ENCODE data around the gene CDIPT.

Gene CDIPT

GRCh38 chr16:29815032-29815721 is 47.8 kb downstream of the CDIPT start:
- Histone ChIP-seq H3K4me3 (ENCODE audit: low read length) (peak overlapping the region; percentile 82), H3K27ac (ENCODE audit: low read depth, low read length) (peak overlapping the region; percentile 29; the same call in 1 of the 2 replicates), H3K9ac (ENCODE audit: low read depth, low read length) (peak overlapping the region; percentile 34; the same call in 1 of the 2 replicates), H3K36me3 (ENCODE audit: insufficient read depth, low read length) (peaks cover 26% of the 10 kb centered on the region), H3K4me1 (ENCODE audit: insufficient read depth, low read length) (peaks cover 27% of the 10 kb centered on the region), H3K27me3 (ENCODE audit: insufficient read depth, low read length) (no peaks in the 10 kb centered on the region), H3K9me3 (ENCODE audit: insufficient read depth, low read depth, low read length) (no peaks in the 10 kb centered on the region)
- 5% methylated on average over 33 of the region's 39 CpGs for WGBS

- Histone ChIP-seq H3K36me3 (ENCODE audit: insufficient read depth, low read length) (peaks cover 25% of the 10 kb centered on the region), H3K9ac (ENCODE audit: low read depth, low read length) (peak overlapping the region; percentile 33; the same call in 1 of the 2 replicates), H3K27me3 (ENCODE audit: insufficient read depth, low read length) (no peaks in the 10 kb centered on the region), H3K27ac (ENCODE audit: low read depth, low read length) (0 out of 2 replicates have a peak overlapping the region, but pooled peaks have one; percentile 22), H3K4me1 (ENCODE audit: insufficient read depth, low read length) (peaks cover 32% of the 10 kb centered on the region), H3K4me3 (ENCODE audit: low read length) (peak overlapping the region; percentile 82), H3K9me3 (ENCODE audit: insufficient read depth, low read depth, low read length) (no peaks in the 10 kb centered on the region)
- WGBS, result 51% methylated on average over 5 of the region's 5 CpGs
Observed at GRCh38 chr16:29814592-29814991, 48.4 kb downstream of the CDIPT start.

DNA sequence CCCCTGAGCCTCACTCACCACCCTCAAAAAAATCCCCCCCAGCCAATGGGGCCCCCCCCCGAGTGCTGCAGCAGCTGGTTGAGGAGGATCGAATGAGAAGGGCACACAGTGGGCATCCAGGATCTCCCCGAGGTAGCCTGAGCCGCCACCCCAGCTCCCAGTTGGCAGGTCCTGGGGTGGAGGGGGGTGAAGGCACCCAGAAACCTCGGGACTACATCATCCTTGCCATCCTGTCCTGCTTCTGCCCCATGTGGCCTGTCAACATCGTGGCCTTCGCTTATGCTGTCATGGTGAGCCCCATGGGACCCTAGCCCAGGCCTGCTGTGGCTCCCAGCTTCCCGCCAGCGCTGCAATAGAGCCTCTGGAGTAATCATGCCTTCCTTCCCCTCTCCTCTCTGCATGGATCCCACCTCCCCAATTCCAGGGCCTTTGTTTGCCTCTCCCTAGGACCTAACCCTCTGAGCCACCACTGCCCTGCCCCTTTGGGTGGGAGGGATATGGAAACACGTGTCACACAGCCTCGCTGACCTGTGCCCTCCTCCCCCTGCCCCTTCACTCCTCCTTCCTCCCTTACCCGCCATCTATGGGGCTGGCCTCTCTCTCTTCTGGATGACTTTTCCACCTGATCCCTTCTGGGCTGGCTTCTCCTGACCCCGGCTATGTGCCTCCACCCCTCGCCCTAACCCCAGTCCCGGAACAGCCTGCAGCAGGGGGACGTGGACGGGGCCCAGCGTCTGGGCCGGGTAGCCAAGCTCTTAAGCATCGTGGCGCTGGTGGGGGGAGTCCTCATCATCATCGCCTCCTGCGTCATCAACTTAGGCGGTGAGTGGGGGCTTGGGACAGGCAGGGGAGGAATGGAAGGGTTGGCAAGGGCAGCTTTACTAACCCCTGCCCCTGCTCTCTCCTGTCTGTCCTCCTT is 49.1 kb downstream of the CDIPT start:
- Histone ChIP-seq H3K4me3 (ENCODE audit: low read length) (peak overlapping the region; percentile 82), H3K27me3 (ENCODE audit: insufficient read depth, low read length) (no peaks in the 10 kb centered on the region), H3K36me3 (ENCODE audit: insufficient read depth, low read length) (peaks cover 24% of the 10 kb centered on the region), H3K27ac (ENCODE audit: low read depth, low read length) (peak overlapping the region; percentile 24; the same call in 1 of the 2 replicates), H3K9me3 (ENCODE audit: insufficient read depth, low read depth, low read length) (no peaks in the 10 kb centered on the region), H3K9ac (ENCODE audit: low read depth, low read length) (peak overlapping the region; percentile 33), H3K4me1 (ENCODE audit: insufficient read depth, low read length) (peaks cover 35% of the 10 kb centered on the region)
- WGBS, result 67% methylated on average over 24 of the region's 24 CpGs

- peak overlapping the region; percentile 43; the same call in 1 of the 2 replicates for H3K9ac ChIP-seq (ENCODE audit: low read depth, low read length)
Observed at GRCh38 chr16:29812754-29813643, 50.0 kb downstream of the CDIPT start.

GRCh38 chr16:29811896-29812665 is 50.9 kb downstream of the CDIPT start, which contains the start of gene PRRT2:
Gene PRRT2, plus strand, starts transcription at chr16:29812193. Its CDS starts 862 bp downstream, at chr16:29813055.
- WGBS, result under 1% methylated on average over 65 of the region's 69 CpGs
- peak within 1 kb of the TSS; percentile 77 for H3K4me3 ChIP-seq (ENCODE audit: low read length)
- peak within 1 kb of the TSS; percentile 43 for H3K9ac ChIP-seq (ENCODE audit: low read depth, low read length)
- no peaks in the 10 kb centered on the region for H3K27me3 ChIP-seq (ENCODE audit: insufficient read depth, low read length)
- H3K36me3 ChIP-seq (ENCODE audit: insufficient read depth, low read length), result peaks cover 21% of the 10 kb centered on the region
- peak within 1 kb of the TSS; percentile 86; the same call in 1 of the 2 replicates for H3K27ac ChIP-seq (ENCODE audit: low read depth, low read length)
- no peaks in the 10 kb centered on the region for H3K9me3 ChIP-seq (ENCODE audit: insufficient read depth, low read depth, low read length)
- H3K4me1 ChIP-seq (ENCODE audit: insufficient read depth, low read length), result peaks cover 40% of the 10 kb centered on the region

More at GRCh38 chr16:29812754-29813643, 50.0 kb downstream of the CDIPT start:
- Histone ChIP-seq H3K4me1 (ENCODE audit: insufficient read depth, low read length) (peaks cover 40% of the 10 kb centered on the region), H3K27me3 (ENCODE audit: insufficient read depth, low read length) (no peaks in the 10 kb centered on the region), H3K9me3 (ENCODE audit: insufficient read depth, low read depth, low read length) (no peaks in the 10 kb centered on the region), H3K27ac (ENCODE audit: low read depth, low read length) (no peak overlapping the region; the same call in 1 of the 2 replicates), H3K36me3 (ENCODE audit: insufficient read depth, low read length) (peaks cover 23% of the 10 kb centered on the region), H3K4me3 (ENCODE audit: low read length) (peak overlapping the region; percentile 77)
- WGBS, result 66% methylated on average over 9 of the region's 9 CpGs

- H3K27me3 ChIP-seq (ENCODE audit: insufficient read depth, low read length), result no peaks in the 10 kb centered on the region
- peaks cover 40% of the 10 kb centered on the region for H3K4me1 ChIP-seq (ENCODE audit: insufficient read depth, low read length)
- 1% methylated on average over 30 of the region's 31 CpGs for WGBS
- peak overlapping the region; percentile 86; the same call in 1 of the 2 replicates for H3K27ac ChIP-seq (ENCODE audit: low read depth, low read length)
- peak overlapping the region; percentile 77 for H3K4me3 ChIP-seq (ENCODE audit: low read length)
- no peaks in the 10 kb centered on the region for H3K9me3 ChIP-seq (ENCODE audit: insufficient read depth, low read depth, low read length)
- H3K9ac ChIP-seq (ENCODE audit: low read depth, low read length), result peak overlapping the region; percentile 39
- H3K36me3 ChIP-seq (ENCODE audit: insufficient read depth, low read length), result peaks cover 21% of the 10 kb centered on the region
Observed at GRCh38 chr16:29811170-29811895, 51.7 kb downstream of the CDIPT start.

DNA sequence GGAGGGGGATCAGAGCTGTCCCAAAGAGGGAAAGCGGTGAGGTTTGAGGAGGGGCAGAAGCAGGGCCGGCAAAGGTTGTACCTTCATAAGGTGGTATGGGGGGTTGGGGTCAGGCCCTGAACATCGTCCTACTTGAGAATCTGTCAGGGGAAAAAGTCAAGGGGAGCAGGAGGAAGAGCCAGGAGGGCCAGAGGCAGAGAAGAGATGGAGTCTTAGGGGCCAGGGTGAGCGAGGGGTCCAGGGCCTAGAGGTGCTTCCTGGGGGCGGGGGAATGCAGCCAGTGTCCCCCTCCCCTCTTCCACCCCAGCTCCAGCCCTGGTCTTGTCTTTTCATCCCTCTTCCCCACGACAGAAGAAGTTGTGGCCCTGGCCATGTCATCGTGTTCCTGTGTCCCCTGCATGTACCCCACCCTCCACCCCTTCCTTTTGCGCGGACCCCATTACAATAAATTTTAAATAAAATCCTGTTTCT is 52.3 kb downstream of the CDIPT start:
- Histone ChIP-seq H3K27me3 (ENCODE audit: insufficient read depth, low read length) (no peaks in the 10 kb centered on the region), H3K9me3 (ENCODE audit: insufficient read depth, low read depth, low read length) (no peaks in the 10 kb centered on the region), H3K27ac (ENCODE audit: low read depth, low read length) (peak overlapping the region; percentile 74), H3K9ac (ENCODE audit: low read depth, low read length) (no peak overlapping the region), H3K4me3 (ENCODE audit: low read length) (peak overlapping the region; percentile 77), H3K36me3 (ENCODE audit: insufficient read depth, low read length) (peaks cover 21% of the 10 kb centered on the region), H3K4me1 (ENCODE audit: insufficient read depth, low read length) (peaks cover 40% of the 10 kb centered on the region)
- WGBS, result 11% methylated on average over 9 of the region's 9 CpGs

GRCh38 chr16:29809850-29810698 is 53.0 kb downstream of the CDIPT start:
- Histone ChIP-seq H3K9me3 (ENCODE audit: insufficient read depth, low read depth, low read length) (no peaks in the 10 kb centered on the region), H3K27me3 (ENCODE audit: insufficient read depth, low read length) (no peaks in the 10 kb centered on the region), H3K9ac (ENCODE audit: low read depth, low read length) (no peak overlapping the region), H3K27ac (ENCODE audit: low read depth, low read length) (peak overlapping the region; percentile 74), H3K4me3 (ENCODE audit: low read length) (peak overlapping the region; percentile 77), H3K4me1 (ENCODE audit: insufficient read depth, low read length) (peaks cover 40% of the 10 kb centered on the region), H3K36me3 (ENCODE audit: insufficient read depth, low read length) (peaks cover 21% of the 10 kb centered on the region)
- WGBS, result 48% methylated on average over 19 of the region's 23 CpGs

Data from HUES64 (cell line).